ENCODE results near the gene TBX1. TPM values are rescaled to one million over a fixed set of nuclear protein-coding genes. Genes with fewer than 3 reads are reported as not detected.
A peak's percentile ranks its signal among the peaks of the same experiment; 100 is the strongest.

The TBX1 gene
- total and polyA plus RNA-seq, 2 of the 8 experiments (the other 6 are each of a cell fraction or from before 2014, with no cell fraction given), result 0.28 TPM; not detected in 1

GRCh38 chr22:19755722-19756287 lies 4.8 kb upstream of the TBX1 start:
- H2BK5ac ChIP-seq (ENCODE audit: low read depth, low read length), result no peak overlapping the region
- H3K9ac ChIP-seq (replicated peaks in 1 of 4; ENCODE audit: extremely low read depth in 1 of 4, low read depth in 3 of 4, low read length in 3 of 4), result no peak overlapping the region
- no peak overlapping the region for H4K91ac ChIP-seq (replicated peaks; ENCODE audit: insufficient read length, low read length)
- H2BK20ac ChIP-seq (ENCODE audit: low read length), result no peak overlapping the region
- no peak overlapping the region for H3K27ac ChIP-seq (ENCODE audit: low read depth, low read length)
- H2BK15ac ChIP-seq (ENCODE audit: low read length), result no peak overlapping the region
- H3K9me3 ChIP-seq (ENCODE audit: insufficient read depth in 2 of 2, low read depth in 1 of 2, low read length in 1 of 2), result no peaks in the 10 kb centered on the region
- H2BK120ac ChIP-seq (replicated peaks; ENCODE audit: low read depth, low read length), result no peak overlapping the region
- FAIRE-seq (no peak), DNase-seq (ENCODE audit: low read depth in 1 of 2, low spot score in 2 of 2) (no peak)
- H3K56ac ChIP-seq (replicated peaks; ENCODE audit: insufficient read length, low read depth, low read length), result no peak overlapping the region
- no peaks in the 10 kb centered on the region; the same call in 1 of the 2 replicates for H3K23me2 ChIP-seq (ENCODE audit: low read depth, low read length)
- H4K8ac ChIP-seq (ENCODE audit: extremely low read depth, insufficient read depth, low read length), result no peak overlapping the region; the same call in 1 of the 2 replicates
- H3K4me2 ChIP-seq (ENCODE audit: insufficient read depth in 1 of 2, low read depth in 2 of 2, low read length in 2 of 2), result peak overlapping the region; percentile 44 to 67
- H3K18ac ChIP-seq (ENCODE audit: extremely low read depth, low read length), result peak overlapping the region; percentile 32; the same call in 1 of the 2 replicates
- H3K4ac ChIP-seq (replicated peaks; ENCODE audit: insufficient read length, low read depth, low read length), result no peak overlapping the region
- peak overlapping the region in 1 of 4 experiments; percentile 56; a peak in 4 of 8 replicates for H3K4me3 ChIP-seq (ENCODE audit: extremely low read depth in 1 of 4, insufficient read depth in 2 of 4, low read depth in 3 of 4, low read length in 4 of 4)
- H3K36me3 ChIP-seq (ENCODE audit: control insufficient read depth in 2 of 4, insufficient read depth in 4 of 4, low read length in 3 of 4), result peaks cover 0 to 15% (median 0%) of the 10 kb centered on the region in 4 experiments; a peak in 1 of 8 replicates
- ChIA-PET POLR2A (ENCODE audit: partially characterized antibody) (interaction anchor here (1.6 to 3.8 kb wide), 2 partner anchors 8 to 9 kb away, joined by 4 to 21 read pairs; no protein-coding TSS in a partner anchor), CTCF (ENCODE audit: partially characterized antibody) (interaction anchor here (0.6 to 16.5 kb wide), 17 partner anchors 8 to 203 kb away, joined by 3 to 168 read pairs (median 4); no protein-coding TSS in a partner anchor)
- H2BK12ac ChIP-seq (ENCODE audit: low read depth, low read length), result peak overlapping the region; percentile 39; the same call in 1 of the 2 replicates
- no peak overlapping the region for H3K23ac ChIP-seq (ENCODE audit: insufficient read length)
- no peaks in the 10 kb centered on the region for H3K79me1 ChIP-seq (ENCODE audit: low read depth, low read length)
- H4K5ac ChIP-seq (ENCODE audit: insufficient read length, low read depth, low read length), result no peak overlapping the region
- H3K27me3 ChIP-seq (replicated peaks in 1 of 4; ENCODE audit: control insufficient read depth in 3 of 4, extremely low read depth in 1 of 4, insufficient read depth in 3 of 4, low read length in 3 of 4), result peaks cover 70 to 86% (median 78%) of the 10 kb centered on the region in 4 experiments
- H3K79me2 ChIP-seq (ENCODE audit: control insufficient read depth in 1 of 2, insufficient read depth in 2 of 2, low read length in 2 of 2), result no peaks in the 10 kb centered on the region
- no peak overlapping the region for H2AFZ ChIP-seq (ENCODE audit: low read length)
- H2AK5ac ChIP-seq (ENCODE audit: low read depth, low read length), result no peak overlapping the region
- WGBS, 2 experiments (ENCODE audit: extremely low coverage in 1 of 2, insufficient coverage in 1 of 2, insufficient read length in 1 of 2, insufficient replicate concordance in 2 of 2, low coverage in 1 of 2, low lambda C conversion rate in 2 of 2, missing lambda C conversion rate in 1 of 2), result 6% methylated on average over 22 of the region's 26 CpGs; no CpG with 5 or more reads in 1 of the 2 experiments
- H3K4me1 ChIP-seq (replicated peaks in 1 of 4; ENCODE audit: control insufficient read depth in 3 of 4, insufficient read depth in 4 of 4, low read length in 3 of 4), result peaks cover 0 to 38% (median 13%) of the 10 kb centered on the region in 4 experiments; a peak in 5 of 7 replicates
- H3K14ac ChIP-seq (ENCODE audit: insufficient read length), result no peak overlapping the region
- peaks cover 18 to 27% of the 10 kb centered on the region in 2 experiments for H4K20me1 ChIP-seq (replicated peaks in 1 of 2; ENCODE audit: control insufficient read depth in 1 of 2, insufficient read depth in 2 of 2, low read length in 2 of 2)
- no peak for TF ChIP-seq CTBP2 (IDR thresholded peaks at IDR 0.05; ENCODE audit: borderline replicate concordance, insufficient read depth, insufficient read length, low read length)
- no peak for TF ChIP-seq SP2 (IDR thresholded peaks at IDR 0.05; ENCODE audit: low read length)
- TF ChIP-seq MAFK (IDR thresholded peaks at IDR 0.05; ENCODE audit: low read depth, low read length), result no peak
- no peak for TF ChIP-seq POU5F1 (IDR thresholded peaks at IDR 0.05; ENCODE audit: low read depth, low read length)
- no peak for TF ChIP-seq TAF1 (IDR thresholded peaks at IDR 0.05; ENCODE audit: low read depth, low read length)
- no peak for TF ChIP-seq RBBP5 (IDR thresholded peaks at IDR 0.05; ENCODE audit: borderline replicate concordance, low read depth, low read length)
- peak; percentile 96 for TF ChIP-seq EZH2 (IDR thresholded peaks at IDR 0.05; ENCODE audit: low read depth, low read length, severe bottlenecking)
- TF ChIP-seq SUZ12 (IDR thresholded peaks at IDR 0.05; ENCODE audit: low read length), result peak; percentile 82
- no peak for TF ChIP-seq EGR1 (IDR thresholded peaks at IDR 0.05; ENCODE audit: borderline replicate concordance, low read depth, low read length)
- TF ChIP-seq RFX5 (IDR thresholded peaks at IDR 0.05; ENCODE audit: borderline replicate concordance, low read depth, low read length), result no peak
- TF ChIP-seq HDAC2 (IDR thresholded peaks at IDR 0.05; ENCODE audit: borderline replicate concordance in 1 of 2, low read depth in 2 of 2, low read length in 2 of 2), result no peak
- TF ChIP-seq KDM5A (IDR thresholded peaks at IDR 0.05; ENCODE audit: low read length), result no peak
